Skeletal muscle tissue (tissue), 4 donors: ENCODE results near the gene EPB41L3. TPM values are rescaled to one million over a fixed set of nuclear protein-coding genes. Genes with fewer than 3 reads are reported as not detected.
"Not testable (repeated sequence)": the region's sequence is repeated elsewhere in the genome, so short reads cannot be mapped to it uniquely, and the experiment has no call there.

Experiments
- H3K27ac ChIP-seq: one replicate; pipeline ENCODE4 v1.7.0; 2013; ENCODE audit warnings: mild to moderate bottlenecking, low read depth, low read length, inconsistent platforms
- H3K27me3 ChIP-seq, 3 donors: one replicate each; pipeline ENCODE4 v1.7.0; 2013; ENCODE audit warnings: low read length in 3 of 3; ENCODE audit not compliant: control insufficient read depth in 3 of 3, insufficient read depth in 3 of 3
- H3K36me3 ChIP-seq, 3 donors: one replicate each; pipeline ENCODE4 v1.7.0; 2013; ENCODE audit warnings: low read length in 3 of 3; ENCODE audit not compliant: control insufficient read depth in 3 of 3, insufficient read depth in 3 of 3
- H3K4me1 ChIP-seq, 3 donors: one replicate each; pipeline ENCODE4 v1.7.0; 2013; ENCODE audit warnings: low read length in 3 of 3, mild to moderate bottlenecking in 3 of 3; ENCODE audit not compliant: control insufficient read depth in 3 of 3, insufficient read depth in 3 of 3
- H3K4me3 ChIP-seq, 3 donors: one replicate each; pipeline ENCODE4 v1.7.0; 2013; ENCODE audit warnings: low read length in 3 of 3
- H3K9ac ChIP-seq, 3 donors: one replicate each; pipeline ENCODE4 v1.7.0; 2013; ENCODE audit warnings: low read length in 3 of 3, mild to moderate bottlenecking in 3 of 3, moderate library complexity in 2 of 3, low read depth in 1 of 3
- H3K9me3 ChIP-seq, 3 donors: one replicate each; pipeline ENCODE4 v1.7.0; 2013; ENCODE audit warnings: low read length in 3 of 3; ENCODE audit not compliant: control insufficient read depth in 3 of 3
- total RNA-seq: library from RNA; depleted of rRNA; stranded (reverse); fragments of >200 nt; gene quantifications from one replicate; pipeline ENCODE4 v1.2.3, GENCODE V29; 2014
- donor health status: Osteomylitis.

The EPB41L3 gene
- total RNA-seq, 1 donor from 2014 or later = 79.9 TPM

DNA sequence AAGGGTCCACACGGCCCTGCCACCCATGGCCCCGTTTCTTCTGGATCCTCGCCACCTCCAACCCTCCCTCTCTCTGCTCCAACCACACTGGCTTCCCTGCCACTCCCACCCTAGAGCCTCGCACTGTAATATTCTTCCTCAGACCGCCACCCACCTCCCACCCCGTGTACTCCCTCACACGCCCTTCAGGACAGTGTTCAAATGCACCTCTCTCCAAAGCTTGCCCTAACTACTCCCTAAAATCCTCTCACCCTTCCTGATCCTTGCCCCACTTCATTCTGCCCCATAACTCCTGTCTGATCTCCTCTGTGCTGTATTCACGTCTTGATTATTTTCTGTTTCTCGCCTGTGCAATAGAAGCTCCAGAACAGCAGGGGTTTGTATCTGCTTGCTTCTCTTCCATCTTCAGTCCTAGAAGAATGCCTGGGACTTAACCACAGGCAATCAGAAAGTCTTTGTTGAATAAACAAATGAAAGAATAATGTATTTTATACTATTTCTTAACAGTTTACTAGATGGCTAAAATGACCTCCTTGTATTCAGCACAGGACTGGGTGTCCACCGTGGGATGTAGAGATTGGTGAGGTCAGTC, 25.5 kb downstream of the EPB41L3 start:
- Histone ChIP-seq H3K27me3 (no peaks in the 10 kb centered on the region), H3K9ac (no peak overlapping the region), H3K4me1 (peaks cover 0 to 13% (median 12%) of the 10 kb centered on the region in 3 donors), H3K27ac (peak overlapping the region; percentile 14), H3K9me3 (no peaks in the 10 kb centered on the region), H3K36me3 (no peaks in the 10 kb centered on the region), H3K4me3 (no peak overlapping the region)

- H3K4me3 ChIP-seq = no peak overlapping the region
- peaks cover 0 to 13% (median 12%) of the 10 kb centered on the region in 3 donors for H3K4me1 ChIP-seq
- no peaks in the 10 kb centered on the region for H3K36me3 ChIP-seq
- peak overlapping the region; percentile 45 for H3K27ac ChIP-seq
- no peaks in the 10 kb centered on the region for H3K27me3 ChIP-seq
- H3K9me3 ChIP-seq = no peaks in the 10 kb centered on the region
- H3K9ac ChIP-seq = no peak overlapping the region
Measured at GRCh38 chr18:5516841-5517240, 27.0 kb downstream of the EPB41L3 start.

GRCh38 chr18:5515011-5515784, 28.6 kb downstream of the EPB41L3 start:
- H3K27me3 ChIP-seq = no peaks in the 10 kb centered on the region
- H3K9ac ChIP-seq = no peak overlapping the region
- peaks cover 0 to 13% (median 12%) of the 10 kb centered on the region in 3 donors for H3K4me1 ChIP-seq
- H3K27ac ChIP-seq = peak overlapping the region; percentile 45
- H3K36me3 ChIP-seq = no peaks in the 10 kb centered on the region
- no peak overlapping the region for H3K4me3 ChIP-seq
- no peaks in the 10 kb centered on the region for H3K9me3 ChIP-seq

GRCh38 chr18:5513947-5514346, 29.9 kb downstream of the EPB41L3 start:
- peaks cover 0 to 13% (median 7%) of the 10 kb centered on the region in 3 donors for H3K4me1 ChIP-seq
- no peak overlapping the region for H3K27ac ChIP-seq

GRCh38 chr18:5512176-5512575, 31.6 kb downstream of the EPB41L3 start:
- Histone ChIP-seq H3K36me3 (no peaks in the 10 kb centered on the region), H3K27ac (no peak overlapping the region), H3K27me3 (no peaks in the 10 kb centered on the region), H3K9me3 (no peaks in the 10 kb centered on the region), H3K9ac (no peak overlapping the region), H3K4me3 (no peak overlapping the region), H3K4me1 (peaks cover 0 to 13% (median 4%) of the 10 kb centered on the region in 3 donors)

More at GRCh38 chr18:5513947-5514346, 29.9 kb downstream of the EPB41L3 start:
- Histone ChIP-seq H3K4me3 (no peak overlapping the region), H3K27me3 (no peaks in the 10 kb centered on the region), H3K36me3 (no peaks in the 10 kb centered on the region), H3K9me3 (no peaks in the 10 kb centered on the region), H3K9ac (no peak overlapping the region)

DNA sequence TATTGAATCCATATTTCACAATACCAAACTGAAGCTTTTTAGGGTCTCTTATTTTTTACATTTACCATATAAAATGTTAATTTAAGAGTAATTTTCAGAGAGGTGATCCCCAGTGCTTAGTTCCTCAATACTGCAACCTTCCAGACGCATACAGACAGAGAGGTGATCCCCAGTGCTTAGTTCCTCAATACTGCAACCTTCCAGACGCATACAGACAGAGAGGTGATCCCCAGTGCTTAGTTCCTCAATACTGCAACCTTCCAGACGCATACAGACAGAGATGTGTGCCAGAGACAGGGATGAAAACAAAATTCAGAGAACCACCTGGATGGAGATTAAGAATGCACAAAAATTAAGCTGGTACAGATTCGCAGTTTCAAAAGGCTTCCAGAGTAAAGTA, 32.3 kb downstream of the EPB41L3 start:
- not testable (repeated sequence) for H3K9me3 ChIP-seq, H3K27ac ChIP-seq
- H3K4me1 ChIP-seq = peaks cover 0 to 13% (median 4%) of the 10 kb centered on the region in 3 donors

DNA sequence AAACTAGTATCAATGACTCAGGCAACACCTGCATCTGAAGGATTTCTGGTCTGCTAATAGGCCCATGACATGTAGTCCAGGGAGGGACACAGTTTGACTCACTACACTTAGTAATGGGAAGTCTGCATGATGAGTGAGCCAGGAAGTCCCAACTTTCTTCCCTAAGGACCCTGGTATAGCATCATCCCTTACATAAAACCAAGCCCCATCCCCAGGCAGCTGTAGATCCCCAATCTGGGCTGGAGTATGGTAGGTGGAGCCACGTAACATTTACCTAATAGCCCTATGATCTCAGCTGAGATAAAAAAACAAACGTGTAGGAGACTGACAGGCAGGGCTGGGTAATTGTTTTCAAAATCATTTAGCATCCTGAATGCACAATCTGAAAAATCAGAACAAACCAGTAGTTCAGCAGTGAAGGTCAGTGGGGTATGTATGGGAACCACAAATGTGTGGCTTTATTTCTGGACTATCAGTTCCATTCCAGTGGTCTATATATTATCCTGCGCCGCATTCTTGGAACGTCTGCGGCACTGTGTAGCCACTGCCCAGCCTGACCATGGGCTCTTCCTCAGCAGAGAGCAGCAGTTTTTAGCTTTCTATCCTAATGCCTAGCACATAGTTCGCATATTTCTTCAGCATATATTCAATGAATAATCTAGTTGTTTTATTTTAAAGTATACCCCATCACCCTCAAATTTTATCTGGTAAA, 33.5 kb downstream of the EPB41L3 start:
- no peaks in the 10 kb centered on the region for H3K36me3 ChIP-seq

More for the DNA sequence above, 32.3 kb downstream of the EPB41L3 start:
- not testable (repeated sequence) for H3K9ac ChIP-seq, H3K4me3 ChIP-seq, H3K27me3 ChIP-seq, H3K36me3 ChIP-seq

DNA sequence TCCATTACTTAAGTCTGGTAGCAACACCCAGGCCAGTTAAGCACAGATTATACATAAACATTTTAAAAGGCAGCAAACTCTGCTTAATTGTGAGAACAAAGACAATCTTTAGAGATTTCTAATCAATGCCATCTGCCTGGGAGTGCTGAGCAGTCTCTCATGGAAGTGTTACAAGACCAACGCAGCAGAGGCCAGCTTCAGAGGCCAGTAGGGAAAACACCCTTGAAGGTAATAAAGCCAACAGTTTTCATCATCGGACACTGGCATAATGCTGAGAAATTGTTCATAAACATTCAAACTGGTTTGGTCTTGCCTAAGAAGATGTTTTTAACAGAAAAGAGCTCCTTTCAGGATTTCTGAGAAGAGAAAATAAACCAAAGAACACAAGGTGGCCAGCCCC, 35.0 kb downstream of the EPB41L3 start:
- no peaks in the 10 kb centered on the region for H3K27me3 ChIP-seq
- no peaks in the 10 kb centered on the region for H3K4me1 ChIP-seq
- no peak overlapping the region for H3K4me3 ChIP-seq
- H3K9ac ChIP-seq = no peak overlapping the region
- H3K9me3 ChIP-seq = no peaks in the 10 kb centered on the region
- no peaks in the 10 kb centered on the region for H3K36me3 ChIP-seq
- H3K27ac ChIP-seq = no peak overlapping the region

More for the DNA sequence above, 33.5 kb downstream of the EPB41L3 start:
- Histone ChIP-seq H3K27ac (no peak overlapping the region), H3K4me1 (peaks cover 0 to 6% (median 4%) of the 10 kb centered on the region in 3 donors), H3K4me3 (no peak overlapping the region), H3K27me3 (no peaks in the 10 kb centered on the region), H3K9me3 (no peaks in the 10 kb centered on the region), H3K9ac (no peak overlapping the region)

GRCh38 chr18:5507756-5508155, 36.0 kb downstream of the EPB41L3 start:
- Histone ChIP-seq H3K9me3 (no peaks in the 10 kb centered on the region), H3K4me1 (no peaks in the 10 kb centered on the region), H3K36me3 (no peaks in the 10 kb centered on the region), H3K27me3 (no peaks in the 10 kb centered on the region), H3K4me3 (no peak overlapping the region), H3K9ac (no peak overlapping the region), H3K27ac (no peak overlapping the region)

GRCh38 chr18:5506174-5506573, 37.6 kb downstream of the EPB41L3 start:
- H3K27ac ChIP-seq = no peak overlapping the region
- H3K36me3 ChIP-seq = no peaks in the 10 kb centered on the region
- no peak overlapping the region for H3K9ac ChIP-seq
- no peaks in the 10 kb centered on the region for H3K27me3 ChIP-seq
- no peaks in the 10 kb centered on the region for H3K9me3 ChIP-seq
- no peak overlapping the region for H3K4me3 ChIP-seq
- no peaks in the 10 kb centered on the region for H3K4me1 ChIP-seq
